Testis (tissue), 3 donors: ENCODE measurements around the gene PLCB3. TPM values are rescaled to one million over a fixed set of nuclear protein-coding genes. Genes with fewer than 3 reads are reported as not detected.

ENCODE experiments used
- DNase-seq: peaks from one replicate; pipeline ENCODE4 v3.0.0-alpha.2; 2019
- H3K27ac ChIP-seq, 2 donors: fragments of 200-600 bp; sonication (generic); one replicate each; pipeline ENCODE4 v1.5.1; 2019
- H3K27me3 ChIP-seq: fragments of 200-600 bp; sonication (generic); one replicate; pipeline ENCODE4 v1.5.1; 2019
- H3K36me3 ChIP-seq: fragments of 200-600 bp; sonication (generic); one replicate; pipeline ENCODE4 v1.5.1; 2017; ENCODE audit warnings: low read depth; ENCODE audit errors: missing control alignments
- H3K4me1 ChIP-seq: fragments of 200-600 bp; sonication (generic); one replicate; pipeline ENCODE4 v1.5.1; 2019
- H3K4me3 ChIP-seq, 2 donors: fragments of 200-600 bp; sonication (generic); one replicate each; pipeline ENCODE4 v1.5.1; 2017 to 2019
- H3K9me3 ChIP-seq: fragments of 200-600 bp; sonication (generic); one replicate; pipeline ENCODE4 v1.5.1; 2017
- POLR2A ChIP-seq: fragments of 450-650 bp; IDR thresholded peaks from one replicate; pipeline ENCODE4 v1.6.1; 2017; ENCODE audit warnings: antibody characterized with exemption, mild to moderate bottlenecking, moderate library complexity
- WGBS, 2 donors: methylation state at CpG; one replicate each; pipeline ENCODE4 v1.1.5; 2018; 5-methylcytosine and 5-hydroxymethylcytosine counted together
- intact Hi-C: fragments of 100-400 bp; cut with DNase I; formaldehyde crosslinking; loops from one replicate; pipeline ENCODE4 v1.15.1; 2023; ENCODE audit warnings: low total_unique reads
- polyA plus RNA-seq: library from polyadenylated mRNA; stranded (reverse); fragments of 350-450 nt; fragmentation: Illumina TruSeq; extraction: RNeasy Lipid Tissue Mini Kit (QIAGEN cat#74804); gene quantifications from one replicate; pipeline ENCODE4 v1.2.3, GENCODE V29; 2014; ENCODE audit warnings: low read depth, low replicate concordance; ENCODE audit not compliant: insufficient read depth
- total RNA-seq, 2 donors: library from RNA; depleted of rRNA; stranded (reverse); fragments of >200 nt; gene quantifications; one replicate each; pipeline ENCODE4 v1.2.3, GENCODE V29; 2016
- TF ChIP-seq, protein P1 (sequence below), 3 experiments: fragments of 450-650 bp in 2 of 3; fragments of 200-600 bp in 1 of 3; sonication (generic) in 1 of 3; IDR thresholded peaks; one replicate each; pipeline ENCODE4 v1.5.1; 2016 to 2019; ENCODE audit warnings: antibody characterized with exemption in 3 of 3, mild to moderate bottlenecking in 2 of 3, moderate library complexity in 1 of 3

The PLCB3 gene
- total and polyA plus RNA-seq, 3 donors from 2014 or later: 14.2 to 45.4 (median 29.6) TPM

GRCh38 chr11:64259533-64260067 lies 8.3 kb downstream of the PLCB3 start:
- Histone ChIP-seq H3K9me3 (no peaks in the 10 kb centered on the region), H3K4me1 (peaks cover 6% of the 10 kb centered on the region), H3K27me3 (no peaks in the 10 kb centered on the region), H3K27ac (no peak overlapping the region), H3K4me3 (no peak overlapping the region), H3K36me3 (no peaks in the 10 kb centered on the region)
- 85 to 90% methylated on average over 4 of the region's 4 CpGs for WGBS, 2 donors
- TF ChIP-seq POLR2A: no peak
- TF ChIP-seq, protein P1, sequence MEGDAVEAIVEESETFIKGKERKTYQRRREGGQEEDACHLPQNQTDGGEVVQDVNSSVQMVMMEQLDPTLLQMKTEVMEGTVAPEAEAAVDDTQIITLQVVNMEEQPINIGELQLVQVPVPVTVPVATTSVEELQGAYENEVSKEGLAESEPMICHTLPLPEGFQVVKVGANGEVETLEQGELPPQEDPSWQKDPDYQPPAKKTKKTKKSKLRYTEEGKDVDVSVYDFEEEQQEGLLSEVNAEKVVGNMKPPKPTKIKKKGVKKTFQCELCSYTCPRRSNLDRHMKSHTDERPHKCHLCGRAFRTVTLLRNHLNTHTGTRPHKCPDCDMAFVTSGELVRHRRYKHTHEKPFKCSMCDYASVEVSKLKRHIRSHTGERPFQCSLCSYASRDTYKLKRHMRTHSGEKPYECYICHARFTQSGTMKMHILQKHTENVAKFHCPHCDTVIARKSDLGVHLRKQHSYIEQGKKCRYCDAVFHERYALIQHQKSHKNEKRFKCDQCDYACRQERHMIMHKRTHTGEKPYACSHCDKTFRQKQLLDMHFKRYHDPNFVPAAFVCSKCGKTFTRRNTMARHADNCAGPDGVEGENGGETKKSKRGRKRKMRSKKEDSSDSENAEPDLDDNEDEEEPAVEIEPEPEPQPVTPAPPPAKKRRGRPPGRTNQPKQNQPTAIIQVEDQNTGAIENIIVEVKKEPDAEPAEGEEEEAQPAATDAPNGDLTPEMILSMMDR (IDR thresholded peaks at IDR 0.05): no peak
- no peak for DNase-seq
- intact Hi-C loops: no loop called here

DNA sequence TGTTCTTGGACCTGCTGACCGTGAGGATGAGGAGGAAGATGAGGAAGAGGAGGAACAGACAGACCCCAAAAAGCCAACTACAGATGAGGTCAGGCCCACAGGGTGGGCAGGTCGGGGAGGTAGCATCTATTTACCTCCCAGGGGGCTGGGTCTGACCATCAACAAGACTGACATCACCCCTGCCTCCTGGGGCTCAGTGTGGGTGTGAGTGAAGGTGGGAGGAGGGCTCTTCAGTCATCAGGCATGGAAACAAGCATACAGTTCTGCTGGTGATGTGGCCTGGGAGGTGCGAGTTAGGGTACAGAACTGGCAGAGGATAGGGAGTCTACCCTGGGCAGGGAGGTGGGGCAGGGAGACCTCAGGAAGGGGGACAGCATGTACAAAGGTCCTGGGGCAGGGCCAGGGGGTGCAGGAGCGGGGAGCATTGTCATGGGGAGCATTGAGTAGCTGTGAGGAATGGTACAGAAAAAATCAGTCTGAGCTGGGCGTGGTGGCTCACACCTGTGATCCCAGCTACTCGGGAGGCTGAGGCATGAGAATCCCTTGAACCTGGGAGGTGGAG lies 8.9 kb downstream of the PLCB3 start:
- Histone ChIP-seq H3K4me3 (no peak overlapping the region), H3K27ac (no peak overlapping the region), H3K36me3 (no peaks in the 10 kb centered on the region), H3K9me3 (no peaks in the 10 kb centered on the region), H3K27me3 (no peaks in the 10 kb centered on the region), H3K4me1 (peaks cover 6% of the 10 kb centered on the region)
- no peak for TF ChIP-seq POLR2A
- TF ChIP-seq, protein P1 (IDR thresholded peaks at IDR 0.05): no peak
- intact Hi-C loops: no loop called here
- WGBS, 2 donors: 86 to 94% methylated on average over 6 of the region's 6 CpGs
- no peak for DNase-seq

- intact Hi-C loops: no loop called here
These were observed 10.3 kb downstream of the PLCB3 start for GRCh38 chr11:64261556-64262080.

DNA sequence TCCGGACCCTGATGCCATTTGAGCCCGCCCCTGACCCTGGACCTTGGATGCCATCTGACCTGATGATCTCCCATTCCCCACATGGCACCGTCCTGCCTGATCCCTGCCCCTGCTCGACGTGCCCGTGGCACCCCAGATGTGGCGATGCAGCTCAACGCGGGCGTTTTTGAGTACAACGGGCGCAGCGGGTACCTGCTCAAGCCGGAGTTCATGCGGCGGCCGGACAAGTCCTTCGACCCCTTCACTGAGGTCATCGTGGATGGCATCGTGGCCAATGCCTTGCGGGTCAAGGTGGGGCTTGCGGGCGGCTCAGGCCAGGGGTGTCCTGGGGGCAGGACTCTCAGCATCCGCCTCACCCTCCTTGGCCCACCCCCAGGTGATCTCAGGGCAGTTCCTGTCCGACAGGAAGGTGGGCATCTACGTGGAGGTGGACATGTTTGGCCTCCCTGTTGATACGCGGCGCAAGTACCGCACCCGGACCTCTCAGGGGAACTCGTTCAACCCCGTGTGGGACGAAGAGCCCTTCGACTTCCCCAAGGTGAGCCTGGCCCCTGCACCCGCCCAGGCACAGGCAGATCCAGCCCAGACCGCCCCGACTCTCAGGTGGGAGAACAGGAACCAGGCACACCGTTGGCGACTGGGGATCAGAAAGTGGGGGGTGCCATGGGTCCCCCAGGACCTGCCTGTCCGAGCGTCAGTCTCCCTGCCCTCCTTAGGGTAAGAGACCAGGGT lies 11.1 kb downstream of the PLCB3 start:
- Histone ChIP-seq H3K36me3 (no peaks in the 10 kb centered on the region), H3K27ac (no peak overlapping the region), H3K4me1 (peaks cover 16% of the 10 kb centered on the region), H3K4me3 (no peak overlapping the region), H3K9me3 (no peaks in the 10 kb centered on the region), H3K27me3 (no peaks in the 10 kb centered on the region)
- intact Hi-C loops: no loop called here
- 94 to 97% methylated on average over 11 to 37 of the region's 42 CpGs for WGBS, 2 donors
- TF ChIP-seq, protein P1 (IDR thresholded peaks at IDR 0.05): no peak
- TF ChIP-seq POLR2A: no peak
- DNase-seq: no peak

More at GRCh38 chr11:64261556-64262080, 10.3 kb downstream of the PLCB3 start:
- Histone ChIP-seq H3K4me3 (no peak overlapping the region), H3K36me3 (no peaks in the 10 kb centered on the region), H3K27me3 (no peaks in the 10 kb centered on the region), H3K9me3 (no peaks in the 10 kb centered on the region), H3K4me1 (peaks cover 8% of the 10 kb centered on the region), H3K27ac (no peak overlapping the region)
- TF ChIP-seq POLR2A: no peak
- TF ChIP-seq, protein P1 (IDR thresholded peaks at IDR 0.05): no peak
- WGBS, 2 donors: 91 to 93% methylated on average over 7 to 18 of the region's 18 CpGs
- DNase-seq: no peak
